Upper lobe of left lung (tissue), 6 donors: Measurements from ENCODE around the gene TTYH3. TPM values are rescaled to one million over a fixed set of nuclear protein-coding genes. Genes with fewer than 3 reads are reported as not detected.
"Not testable (repeated sequence)": the region's sequence is repeated elsewhere in the genome, so short reads cannot be mapped to it uniquely, and the experiment has no call there.

Source experiments
- ATAC-seq, 2 donors: fragments of 200-7000 bp; cut with Tn5 transposase; one replicate each; pipeline ENCODE4 v1.9.1; 2022; ENCODE audit warnings: mild to moderate bottlenecking in 2 of 2, moderate library complexity in 2 of 2; ENCODE audit not compliant: low FRiP score in 2 of 2
- DNase-seq, 2 donors: peaks; one replicate each; pipeline ENCODE4 v3.0.0-alpha.2; 2019 to 2020
- H3K27ac ChIP-seq, 4 donors: fragments of 200-600 bp; sonication (generic); one replicate each; pipeline ENCODE4 v1.5.1; 2016 to 2019
- H3K27me3 ChIP-seq, 4 donors: fragments of 200-600 bp; sonication (generic); one replicate each; pipeline ENCODE4 v1.5.1; 2017 to 2019
- H3K36me3 ChIP-seq, 4 donors: fragments of 200-600 bp; sonication (generic); one replicate each; pipeline ENCODE4 v1.5.1; 2016 to 2019
- H3K4me1 ChIP-seq, 4 donors: fragments of 200-600 bp; sonication (generic); one replicate each; pipeline ENCODE4 v1.5.1; 2018 to 2019
- H3K4me3 ChIP-seq, 4 donors: fragments of 200-600 bp; sonication (generic); one replicate each; pipeline ENCODE4 v1.5.1; 2017 to 2019; ENCODE audit warnings: mild to moderate bottlenecking in 2 of 4, moderate library complexity in 1 of 4
- H3K9me3 ChIP-seq, 4 donors: fragments of 200-600 bp; sonication (generic); one replicate each; pipeline ENCODE4 v1.5.1; 2018 to 2019
- CTCF ChIP-seq, 6 experiments: fragments of 450-650 bp in 4 of 6; fragments of 200-600 bp in 2 of 6; sonication (generic) in 2 of 6; IDR thresholded peaks; one replicate each; pipeline ENCODE4 v1.5.1; 2016 to 2019; ENCODE audit warnings: antibody characterized with exemption in 6 of 6
- EP300 ChIP-seq, 4 donors: sonication (generic); formaldehyde crosslinking; IDR thresholded peaks; one replicate each; pipeline ENCODE4 v1.5.1; 2017; ENCODE audit warnings: antibody characterized with exemption in 4 of 4, control low read depth in 2 of 4
- POLR2A ChIP-seq, 4 donors: fragments of 450-650 bp; IDR thresholded peaks; one replicate each; pipeline ENCODE4 v1.5.1; 2016 to 2017; ENCODE audit warnings: antibody characterized with exemption in 4 of 4, mild to moderate bottlenecking in 2 of 4
- POLR2AphosphoS5 ChIP-seq, 2 donors: sonication (generic); formaldehyde crosslinking; IDR thresholded peaks; one replicate each; pipeline ENCODE4 v1.5.1; 2017; ENCODE audit warnings: antibody characterized with exemption in 2 of 2
- WGBS, 2 donors: methylation state at CpG; one replicate each; pipeline ENCODE4 v1.1.5; 2017 to 2018; 5-methylcytosine and 5-hydroxymethylcytosine counted together
- total RNA-seq, 6 donors: library from RNA; depleted of rRNA in 4 of 6; stranded (reverse); fragments of >200 nt in 4 of 6; gene quantifications; one replicate each; pipeline versions ENCODE4 v1.1.0 to v1.2.1, GENCODE V29; 2016 to 2021
- donor health status: DM: no; HTN: no; CAD: no; lungs with moderate emphysema.
- donor health status: DM: no; HTN: yes; CAD: no; lungs with severe emphysema.

Gene TTYH3
- total RNA-seq, 6 donors from 2014 or later: 16.5 to 69.6 (median 58.1) TPM

DNA sequence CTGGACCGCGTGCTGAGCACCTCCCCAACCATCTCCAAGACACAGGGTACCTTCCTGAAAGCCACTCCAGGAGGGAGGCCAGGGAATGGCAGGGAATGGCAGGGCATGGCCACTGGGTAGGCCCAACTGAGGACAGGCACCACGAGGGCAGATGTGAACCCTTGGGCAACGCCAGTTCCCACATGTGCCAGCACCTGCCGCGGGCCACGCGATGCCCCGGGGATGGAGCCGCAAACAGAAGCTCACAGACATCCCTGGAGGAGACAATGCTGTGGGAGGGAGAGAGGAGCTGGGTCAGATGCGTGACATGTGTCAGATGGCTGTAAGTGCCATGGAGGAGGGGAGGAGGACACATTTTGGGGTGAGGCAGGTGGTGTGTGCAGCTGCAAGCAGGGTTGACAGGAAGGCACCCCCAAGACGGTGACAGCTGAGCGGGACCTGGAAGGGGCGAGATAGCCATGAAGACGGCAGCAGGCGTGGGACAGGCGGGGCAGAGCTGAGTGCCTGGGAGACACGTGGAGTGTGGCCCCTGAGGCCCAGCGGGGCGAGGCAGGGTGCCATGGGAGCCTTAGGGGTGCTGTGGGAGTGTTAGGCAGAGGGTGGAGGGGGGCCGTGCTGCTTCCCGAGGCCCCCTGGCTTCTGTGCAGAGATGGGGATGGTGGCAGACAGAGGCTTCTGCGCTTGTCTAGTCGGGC lies 45.3 kb upstream of the TTYH3 start:
- DNase-seq (peak in 1 of 2 donors; percentile 76), ATAC-seq (no peak)
- H3K4me3 ChIP-seq: no peak overlapping the region
- H3K36me3 ChIP-seq: peaks cover 4 to 58% (median 40%) of the 10 kb centered on the region in 4 donors
- no peak overlapping the region for H3K27ac ChIP-seq
- H3K4me1 ChIP-seq: no peaks in the 10 kb centered on the region
- no peak for TF ChIP-seq CTCF (IDR thresholded peaks at IDR 0.05)
- 94 to 96% methylated on average over 20 to 24 of the region's 24 CpGs for WGBS, 2 donors
- no peaks in the 10 kb centered on the region for H3K9me3 ChIP-seq
- H3K27me3 ChIP-seq: no peaks in the 10 kb centered on the region

GRCh38 chr7:2587134-2587533 lies 44.7 kb upstream of the TTYH3 start:
- ATAC-seq (peak in 1 of 2 donors; percentile 56), DNase-seq (peak in 1 of 2 donors; percentile 38)
- Histone ChIP-seq H3K4me1 (no peaks in the 10 kb centered on the region), H3K27me3 (no peaks in the 10 kb centered on the region), H3K4me3 (no peak overlapping the region), H3K27ac (no peak overlapping the region), H3K9me3 (no peaks in the 10 kb centered on the region), H3K36me3 (peaks cover 5 to 64% (median 45%) of the 10 kb centered on the region in 4 donors)
- 89 to 97% methylated on average over 9 of the region's 9 CpGs for WGBS, 2 donors
- no peak for TF ChIP-seq POLR2AphosphoS5 (IDR thresholded peaks at IDR 0.05)
- TF ChIP-seq EP300 (IDR thresholded peaks at IDR 0.05): no peak
- TF ChIP-seq POLR2A (IDR thresholded peaks at IDR 0.05): no peak
- TF ChIP-seq CTCF (IDR thresholded peaks at IDR 0.05): no peak

GRCh38 chr7:2587778-2588177 lies 44.0 kb upstream of the TTYH3 start:
- 82 to 95% methylated on average over 2 to 21 of the region's 21 CpGs for WGBS, 2 donors
- ATAC-seq (peak in 1 of 2 donors; percentile 37), DNase-seq (peak in 1 of 2 donors; percentile 55)
- H3K27ac ChIP-seq: no peak overlapping the region
- H3K4me1 ChIP-seq: no peaks in the 10 kb centered on the region
- peaks cover 8 to 70% (median 51%) of the 10 kb centered on the region in 4 donors for H3K36me3 ChIP-seq
- no peaks in the 10 kb centered on the region for H3K9me3 ChIP-seq
- H3K27me3 ChIP-seq: no peaks in the 10 kb centered on the region
- TF ChIP-seq POLR2A (IDR thresholded peaks at IDR 0.05): no peak
- H3K4me3 ChIP-seq: no peak overlapping the region

GRCh38 chr7:2589341-2589740 lies 42.4 kb upstream of the TTYH3 start:
- ATAC-seq (no peak), DNase-seq (peak in 1 of 2 donors; percentile 51)
- Histone ChIP-seq H3K36me3 (peaks cover 8 to 78% (median 60%) of the 10 kb centered on the region in 4 donors), H3K4me3 (no peak overlapping the region), H3K9me3 (no peaks in the 10 kb centered on the region), H3K27ac (no peak overlapping the region), H3K27me3 (no peaks in the 10 kb centered on the region), H3K4me1 (no peaks in the 10 kb centered on the region)
- no peak for TF ChIP-seq CTCF (IDR thresholded peaks at IDR 0.05)
- TF ChIP-seq POLR2AphosphoS5 (IDR thresholded peaks at IDR 0.05): no peak
- no peak for TF ChIP-seq EP300 (IDR thresholded peaks at IDR 0.05)
- no peak for TF ChIP-seq POLR2A (IDR thresholded peaks at IDR 0.05)
- 94 to 95% methylated on average over 16 of the region's 16 CpGs for WGBS, 2 donors

DNA sequence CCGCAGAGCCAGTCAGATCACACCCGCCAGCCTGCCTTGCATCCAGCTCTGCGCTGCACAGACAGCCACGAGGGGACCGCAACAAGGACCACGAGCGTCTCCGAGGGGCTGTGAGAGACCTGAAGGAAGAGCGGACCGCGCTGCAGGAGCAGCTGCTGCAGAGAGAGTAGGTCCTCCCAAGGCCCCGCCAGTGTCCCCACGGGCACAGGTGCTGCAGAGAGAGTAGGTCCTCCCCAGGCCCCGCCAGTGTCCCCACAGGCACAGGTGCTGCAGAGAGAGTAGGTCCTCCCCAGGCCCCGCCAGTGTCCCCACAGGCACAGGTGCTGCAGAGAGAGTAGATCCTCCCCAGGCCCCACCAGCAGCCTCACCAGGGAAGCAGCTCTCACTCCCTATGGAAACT lies 41.8 kb upstream of the TTYH3 start:
- DNase-seq: peak in 1 of 2 donors; percentile 51
- not testable (repeated sequence) for H3K4me3 ChIP-seq
- H3K36me3 ChIP-seq: peaks cover 8 to 79% (median 63%) of the 10 kb centered on the region in 4 donors

GRCh38 chr7:2592375-2592865 lies 39.4 kb upstream of the TTYH3 start:
- 94 to 96% methylated on average over 21 to 23 of the region's 23 CpGs for WGBS, 2 donors
- H3K27me3 ChIP-seq: no peaks in the 10 kb centered on the region
- peak in 1 of 2 donors; percentile 63 for DNase-seq
- no peak for TF ChIP-seq EP300 (IDR thresholded peaks at IDR 0.05)
- TF ChIP-seq POLR2AphosphoS5 (IDR thresholded peaks at IDR 0.05): no peak
- TF ChIP-seq POLR2A (IDR thresholded peaks at IDR 0.05): no peak
- peak in 1 of 2 donors; percentile 21 for ATAC-seq
- H3K4me3 ChIP-seq: no peak overlapping the region
- peaks cover 5 to 79% (median 58%) of the 10 kb centered on the region in 4 donors for H3K36me3 ChIP-seq
- H3K9me3 ChIP-seq: no peaks in the 10 kb centered on the region
- H3K4me1 ChIP-seq: no peaks in the 10 kb centered on the region
- no peak overlapping the region for H3K27ac ChIP-seq

More for the DNA sequence above, 41.8 kb upstream of the TTYH3 start:
- H3K9me3 ChIP-seq, H3K27ac ChIP-seq, H3K27me3 ChIP-seq, H3K4me1 ChIP-seq, ATAC-seq: not testable (repeated sequence)
- WGBS, 2 donors: 92 to 100% methylated on average over 2 to 15 of the region's 15 CpGs
